ENCODE measurements around the gene SNX18.

SNX18 gene

DNA sequence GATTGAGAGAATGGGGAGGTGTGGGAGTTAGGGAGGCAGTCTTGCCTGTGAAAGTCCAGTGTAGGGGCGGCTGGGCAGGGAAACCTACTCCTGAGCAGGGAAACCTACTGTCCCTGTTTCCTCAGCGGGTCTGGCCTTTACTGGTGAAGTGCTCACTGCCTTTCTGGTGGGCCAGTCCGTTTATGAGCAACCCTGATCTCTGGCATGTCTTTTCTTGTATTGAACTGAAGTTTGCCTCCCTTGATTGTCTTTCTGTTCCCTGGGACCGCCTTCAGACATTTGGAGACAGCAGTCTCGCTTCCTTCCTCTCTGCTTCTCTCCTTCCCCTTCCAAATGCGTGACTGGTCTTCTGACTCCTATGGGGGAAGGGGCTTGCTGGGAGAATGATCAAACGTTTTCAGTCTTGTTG is 2.9 kb downstream of the SNX18 start:
- TF ChIP-seq ZFX (IDR thresholded peaks at IDR 0.05): no peak
- no peak for TF ChIP-seq CTCF (conservative IDR thresholded peaks at IDR 0.05)
- no peak overlapping the region for H3K27ac ChIP-seq

DNA sequence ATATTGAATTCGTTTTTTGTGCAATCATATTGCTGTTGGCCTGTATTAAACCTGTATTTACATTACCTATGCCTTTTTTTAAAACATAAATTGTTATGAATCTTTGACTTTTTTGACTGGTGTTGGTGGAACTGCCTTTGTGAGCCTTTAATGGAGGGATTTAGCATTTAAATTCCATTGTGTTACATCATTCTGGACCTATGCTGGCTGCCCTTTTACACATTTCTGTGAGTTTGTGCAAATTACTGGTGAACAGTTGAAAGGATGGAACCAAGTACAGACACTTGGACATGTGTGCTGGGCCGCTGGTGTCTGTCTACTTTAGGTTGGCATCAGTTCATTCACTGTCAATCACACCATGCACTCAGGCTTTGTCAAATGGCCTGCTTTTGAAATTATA is 3.4 kb downstream of the SNX18 start:
- no peak overlapping the region for H3K27ac ChIP-seq
- TF ChIP-seq ZFX (IDR thresholded peaks at IDR 0.05) (no peak), CTCF (conservative IDR thresholded peaks at IDR 0.05) (no peak)

- TF ChIP-seq ZFX (IDR thresholded peaks at IDR 0.05): no peak
- no peak for TF ChIP-seq CTCF (conservative IDR thresholded peaks at IDR 0.05)
- no peak overlapping the region for H3K27ac ChIP-seq
Measured at GRCh38 chr5:54521856-54522479, 4.4 kb downstream of the SNX18 start.

- H3K27ac ChIP-seq: no peak overlapping the region
Measured at GRCh38 chr5:54523534-54523933, 6.0 kb downstream of the SNX18 start.

GRCh38 chr5:54524082-54524481 is 6.5 kb downstream of the SNX18 start:
- H3K27ac ChIP-seq: no peak overlapping the region
- TF ChIP-seq CTCF (conservative IDR thresholded peaks at IDR 0.05) (no peak), ZFX (IDR thresholded peaks at IDR 0.05) (no peak)

More at GRCh38 chr5:54523534-54523933, 6.0 kb downstream of the SNX18 start:
- TF ChIP-seq CTCF (conservative IDR thresholded peaks at IDR 0.05) (no peak), ZFX (IDR thresholded peaks at IDR 0.05) (no peak)

GRCh38 chr5:54524704-54525103 is 7.1 kb downstream of the SNX18 start:
- no peak overlapping the region for H3K27ac ChIP-seq

DNA sequence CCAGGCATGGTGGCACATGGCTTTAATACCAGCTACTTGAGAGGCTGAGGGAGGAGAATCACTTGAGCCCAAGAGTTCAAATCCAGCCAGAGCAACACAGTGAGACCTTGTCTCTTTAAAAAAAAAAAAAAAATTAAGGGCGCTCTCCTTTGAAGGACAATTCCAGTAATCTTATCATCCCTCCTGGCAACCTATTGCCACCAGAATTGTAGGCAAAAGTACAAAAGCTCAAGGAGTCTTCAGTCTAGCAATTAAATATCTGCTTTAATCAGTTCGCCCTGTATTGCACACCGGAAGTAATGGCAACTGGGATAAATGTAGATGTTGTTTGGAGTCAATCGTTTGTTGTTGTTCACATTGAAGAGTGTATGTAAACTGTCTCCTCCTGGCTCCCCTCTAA is 7.7 kb downstream of the SNX18 start:
- no peak overlapping the region for H3K27ac ChIP-seq

More at GRCh38 chr5:54524704-54525103, 7.1 kb downstream of the SNX18 start:
- no peak for TF ChIP-seq CTCF (conservative IDR thresholded peaks at IDR 0.05)
- TF ChIP-seq ZFX (IDR thresholded peaks at IDR 0.05): no peak

More for the DNA sequence above, 7.7 kb downstream of the SNX18 start:
- TF ChIP-seq CTCF (conservative IDR thresholded peaks at IDR 0.05): no peak

Measured in C4-2B (cell line).